ENCODE measurements around the gene MMP8. TPM values are rescaled to one million over a fixed set of nuclear protein-coding genes. Genes with fewer than 3 reads are reported as not detected.

Gene MMP8, protein sequence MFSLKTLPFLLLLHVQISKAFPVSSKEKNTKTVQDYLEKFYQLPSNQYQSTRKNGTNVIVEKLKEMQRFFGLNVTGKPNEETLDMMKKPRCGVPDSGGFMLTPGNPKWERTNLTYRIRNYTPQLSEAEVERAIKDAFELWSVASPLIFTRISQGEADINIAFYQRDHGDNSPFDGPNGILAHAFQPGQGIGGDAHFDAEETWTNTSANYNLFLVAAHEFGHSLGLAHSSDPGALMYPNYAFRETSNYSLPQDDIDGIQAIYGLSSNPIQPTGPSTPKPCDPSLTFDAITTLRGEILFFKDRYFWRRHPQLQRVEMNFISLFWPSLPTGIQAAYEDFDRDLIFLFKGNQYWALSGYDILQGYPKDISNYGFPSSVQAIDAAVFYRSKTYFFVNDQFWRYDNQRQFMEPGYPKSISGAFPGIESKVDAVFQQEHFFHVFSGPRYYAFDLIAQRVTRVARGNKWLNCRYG
- total RNA-seq = not detected in 2 replicates

DNA sequence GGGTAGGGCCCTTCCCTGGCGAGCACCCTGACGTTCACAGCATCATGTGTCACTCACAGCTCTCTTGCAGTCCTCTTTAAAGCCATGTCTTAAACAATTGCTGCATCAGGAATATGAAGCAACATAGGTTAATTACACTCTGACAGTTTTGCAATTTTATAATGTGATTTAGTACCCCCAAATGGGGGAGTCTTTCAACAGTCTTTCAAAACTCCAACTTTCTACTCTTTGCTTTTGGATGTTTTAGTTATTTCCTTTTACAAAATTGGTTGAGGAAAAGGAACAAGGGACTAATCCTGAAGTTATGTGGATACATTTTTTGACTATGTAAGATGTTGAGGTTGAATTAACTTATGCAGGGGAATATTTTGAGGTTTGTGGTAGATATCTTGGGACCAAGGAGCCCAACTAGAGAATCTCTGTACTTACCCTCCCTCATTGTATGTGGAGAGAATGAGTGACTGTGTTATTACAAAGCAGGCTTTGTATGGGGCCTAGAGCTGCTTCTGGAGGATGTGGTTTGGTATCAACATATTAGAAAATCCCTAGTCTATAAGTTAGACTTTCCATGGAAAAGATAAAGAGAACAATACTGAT lies at the start of gene MMP8:
Gene MMP8 (minus strand): TSS at position 51 of the 597 bp plus-strand sequence. CDS start 99 bp downstream, outside the sequence.

DNA sequence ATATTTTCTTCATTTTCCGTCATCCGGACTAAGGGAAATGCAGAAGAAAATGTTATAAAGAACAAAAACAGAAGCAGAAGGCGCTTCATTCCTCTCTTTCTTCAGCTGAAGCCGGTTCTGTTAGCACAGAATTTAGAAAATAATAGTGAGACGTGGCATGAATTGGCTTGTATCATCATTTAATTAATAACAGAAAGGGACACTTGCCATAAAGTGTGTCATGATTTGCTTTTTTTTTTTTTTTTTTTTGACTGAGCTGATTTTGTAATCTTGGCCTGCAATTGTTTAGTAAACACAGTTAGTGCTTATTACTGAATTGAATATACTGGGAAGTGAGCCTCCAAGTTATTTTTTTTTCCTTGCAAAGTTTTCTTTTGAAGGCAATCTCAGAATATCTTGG lies 19.1 kb downstream of the MMP8 start, which contains the start of gene MMP27:
Gene MMP27 (minus strand): TSS at position 144 of the 400 bp plus-strand sequence. CDS start 55 bp downstream, at position 89.

Other genes with a start within 250 kb of the MMP8 start
- not detected in 2 replicates for gene MMP7, start 194.2 kb downstream of the MMP8 start, total RNA-seq
- gene MMP20, start 99.6 kb downstream of the MMP8 start, total RNA-seq = not detected in 2 replicates
- gene MMP27, start 19.2 kb downstream of the MMP8 start, total RNA-seq = under 0.01 TPM in 1 of 2 replicates, not detected in the other
- gene MMP10, start 55.7 kb upstream of the MMP8 start, total RNA-seq = not detected in 2 replicates
- gene MMP1, start 73.2 kb upstream of the MMP8 start, total RNA-seq = 4.4 and 681 TPM in 2 replicates
- 1.8 and 64.3 TPM in 2 replicates for gene MMP3, start 118.7 kb upstream of the MMP8 start, total RNA-seq
- 0.59 TPM in 1 of 2 replicates, not detected in the other for gene MMP12, start 150.0 kb upstream of the MMP8 start, total RNA-seq
- not detected in 2 replicates for gene MMP13, start 230.8 kb upstream of the MMP8 start, total RNA-seq